H1 (cell line): ENCODE data around the gene ADAMTS14. TPM values are rescaled to one million over a fixed set of nuclear protein-coding genes. Genes with fewer than 3 reads are reported as not detected.

Experiments used
- CBX5 ChIP-seq: fragments of 300-800, 300-1000 bp; sonication (generic); IDR thresholded peaks from 2 replicates; pipeline ENCODE4 v1.7.1; 2016; ENCODE audit warnings: antibody characterized with exemption, low read length, low read depth
- E2F6 ChIP-seq: IDR thresholded peaks from 2 replicates; pipeline ENCODE4 v1.6.1; 2012; ENCODE audit warnings: inconsistent platforms
- TAF7 ChIP-seq: optimal IDR thresholded peaks from 2 replicates; pipeline ENCODE3; 2011; ENCODE audit warnings: low read depth, mild to moderate bottlenecking, inconsistent platforms, low read length, moderate library complexity, borderline replicate concordance
- TBP ChIP-seq: IDR thresholded peaks from 2 replicates; pipeline ENCODE4 v1.6.1; 2011; ENCODE audit warnings: low read depth, low read length, improper control_type of control experiment
- YY1 ChIP-seq: IDR thresholded peaks from 2 replicates; pipeline ENCODE4 v1.6.1; 2011; ENCODE audit warnings: low read depth, mild to moderate bottlenecking, low read length
- polyA plus RNA-seq, 7 experiments: library from polyadenylated mRNA; depleted of rRNA in 3 of 7; stranded (reverse) in 5 of 7; unstranded in 2 of 7; fragments of >200 nt in 5 of 7; fragments of 200-250 nt in 2 of 7; gene quantifications; 1 replicate in 5 of 7; 2 replicates in 1 of 7; 4 replicates in 1 of 7; pipeline versions ENCODE4 v1.2.1 to v1.2.3, GENCODE V29; 2011 to 2013; ENCODE audit warnings: missing spikeins in 2 of 7, mixed read lengths in 2 of 7
- small RNA-seq: library from polyadenylated mRNA; stranded (forward); fragments of <200 nt; extraction: miRNeasy Mini kit (QIAGEN cat#:217004); gene quantifications from one replicate; pipeline ENCODE3, GENCODE V24; 2013; ENCODE audit not compliant: insufficient read depth
- total RNA-seq: library from RNA; stranded (reverse); fragmentation: NEBNext Ultra II Directional; extraction: Animal tissue kit (Norgen Biotek cat#: 25700); gene quantifications from 2 replicates; pipeline ENCODE4 v1.2.1, GENCODE V29; 2021

Gene ADAMTS14
- total and polyA plus RNA-seq, 2 of the 8 experiments (the other 6 are each of a cell fraction or from before 2014, with no cell fraction given): 2.0 to 2.3 TPM

- TF ChIP-seq TBP: no peak
- TF ChIP-seq CBX5: no peak
- TF ChIP-seq TAF7: no peak
- no peak for TF ChIP-seq YY1
- no peak for TF ChIP-seq E2F6
- TF ChIP-seq, all 59 proteins: peak for 0
These were observed 139.6 kb downstream of the ADAMTS14 start (continued) for GRCh38 chr10:70811881-70812280.

Small RNA genes within 50 kb of the gene (small RNA-seq; reads per million reads assigned to genes)
- gene RPS26P40: not detected

Other genes with a start within 250 kb of the ADAMTS14 start
- 6.3 and 7.3 TPM in 2 replicates for gene NODAL, start 230.8 kb upstream of the ADAMTS14 start, total RNA-seq
- gene NODAL, start 230.8 kb upstream of the ADAMTS14 start, polyA plus RNA-seq (2011; rRNA removed): 2.0 and 5.0 TPM in 2 replicates
- 31.8 and 32.8 TPM in 2 replicates for gene PALD1, start 193.7 kb upstream of the ADAMTS14 start, total RNA-seq
- gene PALD1, start 193.7 kb upstream of the ADAMTS14 start, polyA plus RNA-seq (2011; rRNA removed): 13.3 and 23.2 TPM in 2 replicates
- gene PRF1, start 69.8 kb upstream of the ADAMTS14 start, total RNA-seq: not detected in 2 replicates
- 0.06 and 0.15 TPM in 2 replicates for gene PRF1, start 69.8 kb upstream of the ADAMTS14 start, polyA plus RNA-seq (2011; rRNA removed)
- not detected in 2 replicates for gene TBATA, start 112.9 kb downstream of the ADAMTS14 start, total RNA-seq
- not detected in 2 replicates for gene TBATA, start 112.9 kb downstream of the ADAMTS14 start, polyA plus RNA-seq (2011; rRNA removed)
- gene SGPL1, start 143.4 kb downstream of the ADAMTS14 start, total RNA-seq: 51.6 and 52.8 TPM in 2 replicates
- 15.9 and 20.5 TPM in 2 replicates for gene SGPL1, start 143.4 kb downstream of the ADAMTS14 start, polyA plus RNA-seq (2011; rRNA removed)
- 46.5 and 46.9 TPM in 2 replicates for gene PCBD1, start 216.1 kb downstream of the ADAMTS14 start, total RNA-seq
- gene PCBD1, start 216.1 kb downstream of the ADAMTS14 start, polyA plus RNA-seq (2011; rRNA removed): 55.0 and 72.4 TPM in 2 replicates